Naive thymus-derived CD4-positive, alpha-beta T cell (primary cell): ENCODE results near the gene DIRAS1. TPM values are rescaled to one million over a fixed set of nuclear protein-coding genes. Genes with fewer than 3 reads are reported as not detected.

Experiments used
- ATAC-seq: fragments of 150-1000 bp; cut with Tn5 transposase; 2 replicates; pipeline ENCODE4 v1.10.0; 2021; ENCODE audit warnings: mild to moderate bottlenecking, moderate library complexity
- CTCF ChIA-PET: fragments of 350-600 bp; sonication (Branson Sonifier 250); formaldehyde crosslinking; loops from one replicate; lab custom pipeline; 2021; ENCODE audit warnings: antibody characterized with exemption; lab: Charles Lee
- POLR2A ChIA-PET: fragments of 350-600 bp; sonication (Branson Sonifier 250); formaldehyde crosslinking; loops from one replicate; lab custom pipeline; 2021; ENCODE audit warnings: antibody characterized with exemption, inconsistent platforms; lab: Charles Lee
- DNase-seq, 9 donors: peaks; one replicate each; pipeline versions ENCODE4 v3.0.0 to v3.0.0-alpha.2; 2020 to 2022; ENCODE audit warnings: mixed read lengths in 1 of 9
- H3K27ac ChIP-seq: one replicate; pipeline ENCODE4 v1.7.0; 2013; ENCODE audit warnings: mild to moderate bottlenecking, low read depth, low read length, moderate library complexity
- H3K27me3 ChIP-seq, 2 donors: one replicate each; pipeline ENCODE4 v1.7.0; 2013; ENCODE audit warnings: low read length in 2 of 2, mild to moderate bottlenecking in 2 of 2, moderate library complexity in 2 of 2; ENCODE audit not compliant: control insufficient read depth in 2 of 2, insufficient read depth in 2 of 2
- H3K36me3 ChIP-seq, 3 experiments: 1 replicate in 2 of 3; 2 replicates in 1 of 3; pipeline ENCODE4 v1.7.0; 2013; ENCODE audit warnings: low read length in 3 of 3, mild to moderate bottlenecking in 3 of 3, moderate library complexity in 1 of 3; ENCODE audit not compliant: insufficient read depth in 3 of 3, control insufficient read depth in 2 of 3
- H3K4me1 ChIP-seq, 2 donors: one replicate each; pipeline ENCODE4 v1.7.0; 2013; ENCODE audit warnings: low read length in 2 of 2, mild to moderate bottlenecking in 2 of 2, moderate library complexity in 1 of 2; ENCODE audit not compliant: control insufficient read depth in 2 of 2, insufficient read depth in 2 of 2
- H3K4me3 ChIP-seq: 2 replicates; pipeline ENCODE4 v1.7.0; 2013; ENCODE audit warnings: mild to moderate bottlenecking, low read length
- H3K9me3 ChIP-seq, 3 experiments: 1 replicate in 2 of 3; 2 replicates in 1 of 3; pipeline ENCODE4 v1.7.0; 2013; ENCODE audit warnings: low read length in 3 of 3; ENCODE audit not compliant: control insufficient read depth in 2 of 3
- H3K27ac Mint-ChIP-seq, 9 donors: one replicate each; pipeline ENCODE4 v1.8.0; 2020 to 2022; ENCODE audit warnings: mixed read lengths in 9 of 9, mild to moderate bottlenecking in 8 of 9, moderate library complexity in 5 of 9, inconsistent platforms in 2 of 9
- H3K27me3 Mint-ChIP-seq, 5 donors: one replicate each; pipeline ENCODE4 v1.8.0; 2021 to 2022; ENCODE audit warnings: mixed read lengths in 5 of 5, mild to moderate bottlenecking in 1 of 5
- H3K36me3 Mint-ChIP-seq, 5 donors: one replicate each; pipeline ENCODE4 v1.8.0; 2020 to 2022; ENCODE audit warnings: mixed read lengths in 5 of 5, mild to moderate bottlenecking in 3 of 5, inconsistent platforms in 1 of 5
- H3K4me1 Mint-ChIP-seq, 7 donors: one replicate each; pipeline ENCODE4 v1.8.0; 2020 to 2022; ENCODE audit warnings: mixed read lengths in 7 of 7, mild to moderate bottlenecking in 3 of 7, inconsistent platforms in 1 of 7
- H3K4me3 Mint-ChIP-seq, 10 donors: one replicate each; pipeline ENCODE4 v1.8.0; 2020 to 2022; ENCODE audit warnings: mild to moderate bottlenecking in 10 of 10, mixed read lengths in 10 of 10, moderate library complexity in 6 of 10, inconsistent platforms in 2 of 10
- H3K9me3 Mint-ChIP-seq, 11 donors: one replicate each; pipeline ENCODE4 v1.8.0; 2020 to 2022; ENCODE audit warnings: mixed read lengths in 11 of 11, mild to moderate bottlenecking in 4 of 11, inconsistent platforms in 1 of 11, moderate library complexity in 1 of 11
- intact Hi-C, 2 donors: fragments of 100-400 bp; cut with micrococcal nuclease; formaldehyde crosslinking; loops; one replicate each; pipeline ENCODE4 v1.15.1; 2023
- polyA plus RNA-seq, 2 donors: library from polyadenylated mRNA; unstranded; fragments of 300-500 nt; fragmentation: Illumina TruSeq; gene quantifications; one replicate each; pipeline ENCODE4 v1.2.3, GENCODE V29; 2021
- total RNA-seq, 6 experiments: library from RNA in 5 of 6; stranded (reverse) in 5 of 6; gene quantifications; 1 replicate in 5 of 6; 2 replicates in 1 of 6; pipeline ENCODE4 v1.2.3 and lab custom pipeline; 2021 to 2026

Gene DIRAS1
- total and polyA plus RNA-seq, 7 experiments from 2014 or later = 0.07 to 0.53 (median 0.33) TPM; not detected in 3

DNA sequence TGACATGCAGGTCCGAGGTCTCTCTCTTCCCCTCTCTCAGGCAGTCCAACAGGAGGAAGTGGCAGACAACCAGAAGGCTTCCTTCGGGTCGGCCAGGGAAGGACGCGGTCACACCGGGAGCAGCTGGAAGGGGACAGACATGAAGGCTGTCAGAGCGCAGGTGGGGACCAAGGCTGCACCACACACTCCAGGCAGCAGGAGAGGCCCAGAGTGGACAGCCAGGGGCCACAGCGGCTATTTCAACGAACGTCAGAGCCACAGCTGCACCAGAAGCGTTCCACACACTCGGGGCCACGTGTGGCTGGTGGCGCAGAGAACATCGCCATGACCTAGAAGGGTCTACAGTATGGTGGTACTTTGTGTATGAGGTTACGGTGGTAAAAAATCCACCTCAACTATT, 34.6 kb upstream of the DIRAS1 start:
- Histone ChIP-seq H3K27me3 (no peaks in the 10 kb centered on the region), H3K36me3 (peaks cover 0 to 54% (median 0%) of the 10 kb centered on the region in 3 experiments), H3K9me3 (no peaks in the 10 kb centered on the region), H3K4me1 (no peaks in the 10 kb centered on the region), H3K4me3 (no peak overlapping the region), H3K27ac (no peak overlapping the region)
- intact Hi-C loops = no loop called here
- Mint-ChIP-seq H3K36me3 (peaks cover 0 to 20% (median 6%) of the 10 kb centered on the region in 5 donors), H3K9me3 (no peaks in the 10 kb centered on the region), H3K27ac (no peak overlapping the region), H3K4me3 (no peak overlapping the region), H3K4me1 (peaks cover 0 to 2% (median 0%) of the 10 kb centered on the region in 7 donors), H3K27me3 (no peaks in the 10 kb centered on the region)
- ATAC-seq = no peak
- POLR2A ChIA-PET = interaction anchor here (0.6 kb wide), 1 partner anchor 40 kb away, joined by 3 read pairs; no protein-coding TSS in a partner anchor
- CTCF ChIA-PET = interaction anchor here (0.6 kb wide), 1 partner anchor 973 kb away, joined by 3 read pairs; no protein-coding TSS in a partner anchor
- no peak for DNase-seq

DNA sequence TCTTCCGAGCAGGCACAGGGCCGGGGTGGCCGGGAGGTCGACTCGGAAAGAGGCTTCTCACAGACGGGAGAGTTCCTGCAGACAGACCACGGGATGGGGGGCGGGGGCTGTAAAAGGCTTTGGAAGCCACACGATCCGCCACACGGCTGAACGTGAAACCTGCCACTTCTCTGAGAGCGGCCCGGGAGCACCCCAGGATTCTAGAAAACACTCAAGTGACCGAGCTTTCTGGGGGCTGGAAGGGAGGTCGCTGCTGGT, 34.2 kb upstream of the DIRAS1 start:
- H3K4me3 Mint-ChIP-seq = no peak overlapping the region
- Histone ChIP-seq H3K4me1 (no peaks in the 10 kb centered on the region), H3K4me3 (no peak overlapping the region), H3K9me3 (no peaks in the 10 kb centered on the region), H3K27me3 (no peaks in the 10 kb centered on the region), H3K27ac (no peak overlapping the region), H3K36me3 (peaks cover 0 to 50% (median 0%) of the 10 kb centered on the region in 3 experiments)
- ATAC-seq (no peak), DNase-seq (no peak)
- H3K27ac Mint-ChIP-seq = no peak overlapping the region
- H3K4me1 Mint-ChIP-seq = peaks cover 0 to 2% (median 0%) of the 10 kb centered on the region in 7 donors
- POLR2A ChIA-PET = no interaction called here
- no peaks in the 10 kb centered on the region for H3K9me3 Mint-ChIP-seq
- intact Hi-C loops = no loop called here
- CTCF ChIA-PET = no interaction called here
- H3K27me3 Mint-ChIP-seq = no peaks in the 10 kb centered on the region
- H3K36me3 Mint-ChIP-seq = peaks cover 0 to 20% (median 6%) of the 10 kb centered on the region in 5 donors

DNA sequence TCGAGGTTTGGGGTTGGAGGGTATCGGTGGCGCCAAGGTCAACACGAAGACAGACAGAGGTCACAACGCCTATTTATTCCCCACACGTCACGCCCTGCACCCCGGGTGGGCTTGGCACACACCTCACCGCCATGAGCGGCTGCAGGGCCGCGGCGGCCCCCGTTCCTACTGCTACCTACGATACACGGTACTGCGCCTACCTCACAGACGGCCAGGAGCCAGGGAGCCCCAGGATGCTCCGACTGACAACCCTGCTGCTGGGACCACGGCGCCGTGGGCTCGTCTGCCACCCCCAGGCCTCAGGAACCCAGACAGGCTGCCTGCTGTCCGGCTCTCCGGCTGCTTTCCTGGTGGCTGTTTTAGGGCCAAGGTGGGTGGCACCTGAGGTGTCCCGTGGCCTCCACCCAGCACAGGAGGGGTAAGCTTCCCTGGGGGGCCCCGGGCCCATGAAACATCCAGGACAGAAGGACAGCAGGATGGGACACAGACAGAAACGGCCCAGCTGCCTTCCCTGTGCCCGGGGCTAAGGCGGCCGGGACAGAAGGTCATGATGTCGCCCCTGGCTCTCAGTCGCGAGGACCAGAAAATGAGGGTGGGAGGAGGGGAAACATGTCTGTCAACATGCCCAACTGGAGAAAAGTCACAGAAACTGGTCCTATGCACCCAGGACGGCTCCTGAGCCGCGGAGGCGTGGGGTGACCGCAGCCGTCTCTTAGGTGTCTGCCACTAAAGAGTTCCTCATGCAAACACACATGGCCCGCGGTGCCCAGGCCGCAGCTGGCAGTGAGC, 33.7 kb upstream of the DIRAS1 start:
- no peaks in the 10 kb centered on the region for H3K9me3 Mint-ChIP-seq
- H3K36me3 ChIP-seq = peaks cover 0 to 49% (median 0%) of the 10 kb centered on the region in 3 experiments
- H3K4me1 ChIP-seq = no peaks in the 10 kb centered on the region
- H3K4me3 Mint-ChIP-seq = no peak overlapping the region
- H3K27ac ChIP-seq = no peak overlapping the region
- H3K4me1 Mint-ChIP-seq = peaks cover 0 to 2% (median 0%) of the 10 kb centered on the region in 7 donors
- no peaks in the 10 kb centered on the region for H3K27me3 Mint-ChIP-seq
- no peaks in the 10 kb centered on the region for H3K9me3 ChIP-seq
- H3K27ac Mint-ChIP-seq = no peak overlapping the region
- no peaks in the 10 kb centered on the region for H3K27me3 ChIP-seq
- peaks cover 0 to 20% (median 6%) of the 10 kb centered on the region in 5 donors for H3K36me3 Mint-ChIP-seq
- POLR2A ChIA-PET = no interaction called here
- DNase-seq (no peak), ATAC-seq (no peak)
- no peak overlapping the region for H3K4me3 ChIP-seq
- CTCF ChIA-PET = no interaction called here
- intact Hi-C loops = no loop called here

- Mint-ChIP-seq H3K36me3 (peaks cover 0 to 5% (median 0%) of the 10 kb centered on the region in 5 donors), H3K4me1 (no peaks in the 10 kb centered on the region), H3K27me3 (peaks cover 0 to 2% (median 0%) of the 10 kb centered on the region in 5 donors), H3K27ac (no peak overlapping the region), H3K4me3 (no peak overlapping the region), H3K9me3 (no peaks in the 10 kb centered on the region)
- Histone ChIP-seq H3K4me1 (peaks cover 0 to 3% of the 10 kb centered on the region in 2 donors), H3K4me3 (no peak overlapping the region), H3K27ac (no peak overlapping the region), H3K9me3 (no peaks in the 10 kb centered on the region), H3K36me3 (peaks cover 0 to 23% (median 0%) of the 10 kb centered on the region in 3 experiments), H3K27me3 (no peaks in the 10 kb centered on the region)
- POLR2A ChIA-PET = no interaction called here
- CTCF ChIA-PET = interaction anchor here (4.3 kb wide), 1 partner anchor 104 kb away, joined by 44 read pairs; no protein-coding TSS in a partner anchor
- intact Hi-C loops = no loop called here
- DNase-seq (no peak), ATAC-seq (no peak)
Observed at GRCh38 chr19:2751438-2751830, 30.3 kb upstream of the DIRAS1 start.

DNA sequence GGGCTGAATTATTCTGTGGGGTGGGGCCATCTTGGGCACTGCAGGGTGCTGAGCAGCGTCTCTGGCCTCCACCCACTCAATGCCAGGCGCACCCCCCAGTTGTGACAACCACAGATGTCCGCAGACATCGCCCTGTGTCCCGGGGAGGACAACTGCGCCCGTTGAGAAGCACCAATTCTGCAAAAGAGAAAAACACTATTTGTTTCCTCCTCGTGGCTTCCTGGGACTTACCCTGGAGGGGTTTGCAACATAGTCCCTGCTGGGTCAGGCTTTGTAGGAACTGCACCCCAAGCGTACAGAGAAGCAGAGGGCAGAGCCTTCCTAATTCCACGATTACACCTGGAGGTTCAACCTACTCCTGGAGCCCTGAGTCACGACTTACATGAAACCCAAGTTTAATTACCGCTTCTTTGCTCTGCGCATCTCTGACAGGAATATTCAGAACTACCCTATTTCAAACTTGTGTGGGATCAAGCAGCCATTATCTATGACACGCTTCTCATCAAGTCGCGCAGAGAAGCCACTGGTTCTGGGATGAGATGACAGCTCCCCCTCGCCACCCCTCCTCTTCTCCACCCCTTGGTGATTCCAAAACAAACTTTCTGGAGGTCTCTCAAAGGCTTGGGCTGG, 29.8 kb upstream of the DIRAS1 start:
- ATAC-seq (no peak), DNase-seq (no peak)
- peaks cover 0 to 20% (median 0%) of the 10 kb centered on the region in 3 experiments for H3K36me3 ChIP-seq
- no peaks in the 10 kb centered on the region for H3K27me3 ChIP-seq
- no peak overlapping the region for H3K4me3 ChIP-seq
- H3K27ac ChIP-seq = no peak overlapping the region
- Mint-ChIP-seq H3K4me1 (no peaks in the 10 kb centered on the region), H3K27ac (no peak overlapping the region), H3K36me3 (peaks cover 0 to 5% (median 0%) of the 10 kb centered on the region in 5 donors), H3K27me3 (peaks cover 0 to 2% (median 0%) of the 10 kb centered on the region in 5 donors), H3K4me3 (no peak overlapping the region), H3K9me3 (no peaks in the 10 kb centered on the region)
- POLR2A ChIA-PET = no interaction called here
- CTCF ChIA-PET = interaction anchor here (0.6 to 4.3 kb wide), 2 partner anchors 103 to 156 kb away, joined by 3 to 44 read pairs; no protein-coding TSS in a partner anchor
- intact Hi-C loops = no loop called here
- peaks cover 0 to 3% of the 10 kb centered on the region in 2 donors for H3K4me1 ChIP-seq
- no peaks in the 10 kb centered on the region for H3K9me3 ChIP-seq

DNA sequence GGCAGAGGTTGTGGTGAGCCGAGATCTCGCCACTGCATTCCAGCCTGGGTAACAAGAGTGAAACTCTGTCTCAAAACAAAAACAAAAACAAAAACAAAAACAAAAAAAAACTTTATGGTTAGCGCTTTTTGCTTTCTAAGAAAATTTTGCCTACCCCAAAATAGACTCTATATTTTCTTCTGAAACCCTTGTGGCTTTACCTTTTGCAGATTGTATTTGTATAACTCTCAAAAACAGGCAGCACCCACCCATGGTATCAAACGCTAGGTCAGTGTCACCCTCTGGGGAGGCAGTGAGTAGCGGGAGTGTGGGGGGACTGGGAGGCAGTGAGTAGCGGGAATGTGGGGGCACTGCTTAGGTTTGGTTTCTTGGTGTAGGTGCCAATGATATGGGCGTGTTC, 26.2 kb upstream of the DIRAS1 start:
- Mint-ChIP-seq H3K4me3 (no peak overlapping the region), H3K4me1 (no peaks in the 10 kb centered on the region), H3K9me3 (no peaks in the 10 kb centered on the region), H3K36me3 (no peaks in the 10 kb centered on the region), H3K27ac (no peak overlapping the region), H3K27me3 (peaks cover 5 to 15% (median 9%) of the 10 kb centered on the region in 5 donors)
- Histone ChIP-seq H3K27ac (no peak overlapping the region), H3K36me3 (no peaks in the 10 kb centered on the region), H3K27me3 (no peaks in the 10 kb centered on the region), H3K9me3 (no peaks in the 10 kb centered on the region), H3K4me3 (no peak overlapping the region), H3K4me1 (peaks cover 0 to 3% of the 10 kb centered on the region in 2 donors)
- ATAC-seq (no peak), DNase-seq (no peak)
- intact Hi-C loops = no loop called here
- ChIA-PET POLR2A (no interaction called here), CTCF (interaction anchor here (0.7 to 1.4 kb wide), 3 partner anchors 8 to 1706 kb away, joined by 3 to 4 read pairs (median 3); partner anchors contain the start of gene SLC39A3)
